AG04449 (cell line): ENCODE data around the gene PRDM16.

Source experiments
- CTCF ChIA-PET: fragments of 350-600 bp; formaldehyde crosslinking; extraction: SDS; loops from one replicate; lab custom pipeline; 2021; ENCODE audit warnings: antibody characterized with exemption; lab: Yijun Ruan, JAX
- POLR2A ChIA-PET: fragments of 400-600, 350-600 bp; formaldehyde crosslinking; extraction: SDS; loops from one replicate; lab custom pipeline; 2020; ENCODE audit warnings: antibody characterized with exemption, inconsistent platforms; lab: Yijun Ruan, JAX
- DNase-seq: peaks from one replicate; pipeline ENCODE4 v3.0.0-alpha.2; 2010; ENCODE audit warnings: low read depth, low spot score
- H3K4me3 ChIP-seq: 2 replicates; pipeline ENCODE4 v1.5.1; 2011; ENCODE audit warnings: low read depth, mild to moderate bottlenecking, control low read depth, low read length
- CTCF ChIP-seq: IDR thresholded peaks from one replicate; pipeline ENCODE4 v1.5.1; 2011; ENCODE audit warnings: mild to moderate bottlenecking, moderate library complexity, low read length, control low read depth, inconsistent platforms; ENCODE audit not compliant: insufficient read depth; ENCODE audit errors: missing control alignments

PRDM16 gene

DNA sequence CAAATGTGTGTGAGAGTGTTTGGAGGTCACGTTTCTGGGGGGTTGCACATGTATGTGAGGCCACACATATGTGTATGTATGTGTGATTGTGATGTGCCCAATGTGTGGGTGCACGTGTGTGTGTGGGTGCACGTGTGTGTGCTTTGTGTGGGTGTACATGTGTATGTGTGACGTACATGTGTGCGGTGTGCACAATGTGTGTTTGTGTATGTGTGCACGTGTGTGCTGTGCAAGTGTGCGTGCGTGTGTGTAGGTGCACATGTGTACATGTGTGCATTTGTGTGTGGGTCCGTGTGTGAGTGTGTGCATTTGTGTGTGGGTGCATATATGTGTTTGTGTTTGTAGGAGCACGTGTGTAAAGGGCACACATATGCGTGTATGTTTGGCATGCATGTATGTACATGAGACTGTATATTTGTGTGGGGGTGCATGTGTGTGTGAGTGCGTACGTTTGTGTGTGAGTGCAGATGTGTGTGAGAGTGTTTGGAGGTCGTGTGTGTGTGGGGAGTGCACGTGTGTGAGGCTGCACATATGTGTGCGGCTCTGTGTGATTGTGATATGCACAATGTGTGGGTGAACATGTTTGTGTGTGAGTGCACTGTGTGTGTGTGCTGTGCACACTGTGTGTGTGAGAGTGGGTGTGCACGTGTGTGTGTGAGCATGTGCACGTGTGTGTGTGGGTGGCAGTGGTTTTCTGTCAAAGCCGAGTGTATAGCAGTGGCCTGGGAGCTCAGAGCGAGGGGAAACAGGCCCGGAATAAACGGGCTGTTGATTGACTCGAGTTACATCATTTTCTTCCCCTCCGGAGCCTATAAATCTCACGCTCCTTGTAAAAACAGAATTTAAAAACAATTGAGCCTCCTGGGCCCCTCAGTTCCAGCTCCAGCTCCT, 252.8 kb downstream of the PRDM16 start:
- no peak for TF ChIP-seq CTCF
- ChIA-PET POLR2A (no interaction called here), CTCF (interaction anchor here (0.9 kb wide), 2 partner anchors 11 kb away, joined by 3 read pairs; no protein-coding TSS in a partner anchor)
- no peak for DNase-seq
- no peak overlapping the region for H3K4me3 ChIP-seq

DNA sequence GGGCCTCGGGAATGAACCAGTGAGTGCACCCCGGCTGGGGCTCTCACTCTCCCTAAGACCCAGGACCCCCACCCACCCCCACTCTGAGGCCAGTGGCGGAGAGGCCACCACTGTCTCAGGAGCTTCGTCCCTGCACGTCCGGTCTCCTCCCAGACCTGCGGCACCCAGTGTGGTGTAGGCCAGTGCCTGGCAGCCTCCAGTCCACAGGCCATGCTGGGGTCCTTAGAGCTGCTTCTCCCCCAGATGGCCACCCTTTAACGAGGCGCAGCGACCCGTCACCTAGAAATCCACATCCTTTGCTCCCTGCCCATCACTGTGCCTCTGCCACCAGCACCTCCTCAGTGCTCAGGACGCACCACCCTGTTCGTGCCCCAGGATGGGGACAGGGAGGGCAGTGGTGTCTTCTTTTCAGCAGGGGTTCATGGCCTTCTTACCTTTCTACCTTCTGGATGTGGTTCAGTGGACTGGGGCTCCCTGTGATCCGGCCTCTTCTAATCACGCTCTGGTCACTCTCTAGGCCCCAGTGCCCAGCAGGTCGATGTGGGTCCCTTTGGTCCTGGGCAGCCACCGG, 253.5 kb downstream of the PRDM16 start:
- DNase-seq = no peak
- ChIA-PET POLR2A (no interaction called here), CTCF (interaction anchor here (0.9 kb wide), 1 partner anchor 11 kb away, joined by 3 read pairs; no protein-coding TSS in a partner anchor)
- no peak for TF ChIP-seq CTCF
- no peak overlapping the region for H3K4me3 ChIP-seq

- no peak for DNase-seq
- no peak for TF ChIP-seq CTCF
- POLR2A ChIA-PET = no interaction called here
- CTCF ChIA-PET = interaction anchor here (0.9 to 1.2 kb wide), 2 partner anchors 8 to 12 kb away, joined by 3 read pairs; no protein-coding TSS in a partner anchor
- H3K4me3 ChIP-seq = no peak overlapping the region
Observed at GRCh38 chr1:3323021-3323795, 254.2 kb downstream of the PRDM16 start.

DNA sequence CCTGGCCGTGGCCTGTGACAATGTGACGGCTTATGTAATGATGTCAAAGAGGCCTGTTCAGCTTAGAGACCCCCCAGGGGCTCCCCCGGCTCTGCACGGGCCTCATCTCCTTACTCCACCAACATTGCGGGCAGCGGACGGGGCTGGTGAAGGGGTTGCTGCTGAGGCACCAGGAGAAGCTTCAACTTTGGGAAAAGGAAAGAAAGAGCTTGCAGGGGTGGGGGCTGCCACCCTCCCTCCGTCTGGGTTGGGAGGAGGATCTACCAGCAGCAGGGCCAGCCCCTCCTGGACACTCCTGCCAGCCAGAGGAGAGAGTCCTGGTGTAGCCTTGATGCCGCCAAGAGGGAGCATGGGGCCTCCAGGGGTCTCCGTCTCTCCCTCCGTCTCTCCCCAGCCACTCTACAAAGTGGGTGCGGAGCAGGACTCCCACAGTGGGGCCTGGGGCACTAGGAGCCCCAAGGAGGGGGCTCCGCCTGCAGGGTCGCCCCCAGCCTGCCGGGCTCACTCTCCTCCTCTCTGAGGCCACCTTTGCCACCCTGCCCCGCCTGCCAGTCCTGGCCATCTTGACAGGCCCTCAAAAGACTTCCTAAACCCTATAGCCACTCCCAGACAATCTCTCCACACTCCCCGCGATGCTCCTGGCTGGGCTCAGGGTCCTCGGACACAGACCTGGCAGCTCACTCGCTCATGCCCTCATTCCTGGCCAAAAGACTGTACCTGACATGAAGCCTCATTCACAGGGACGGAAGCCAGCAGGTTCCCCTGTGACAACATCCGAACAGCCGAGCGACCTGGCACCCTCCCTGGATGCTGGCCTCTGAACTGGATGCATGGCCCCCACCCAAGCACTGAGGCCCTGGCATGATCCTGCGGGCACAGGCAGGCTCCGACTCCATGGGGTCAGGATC, 255.0 kb downstream of the PRDM16 start:
- no peak overlapping the region for H3K4me3 ChIP-seq
- CTCF ChIA-PET = interaction anchor here (1.2 kb wide), 1 partner anchor 9 kb away, joined by 3 read pairs; no protein-coding TSS in a partner anchor
- no peak for DNase-seq
- POLR2A ChIA-PET = no interaction called here
- no peak for TF ChIP-seq CTCF

DNA sequence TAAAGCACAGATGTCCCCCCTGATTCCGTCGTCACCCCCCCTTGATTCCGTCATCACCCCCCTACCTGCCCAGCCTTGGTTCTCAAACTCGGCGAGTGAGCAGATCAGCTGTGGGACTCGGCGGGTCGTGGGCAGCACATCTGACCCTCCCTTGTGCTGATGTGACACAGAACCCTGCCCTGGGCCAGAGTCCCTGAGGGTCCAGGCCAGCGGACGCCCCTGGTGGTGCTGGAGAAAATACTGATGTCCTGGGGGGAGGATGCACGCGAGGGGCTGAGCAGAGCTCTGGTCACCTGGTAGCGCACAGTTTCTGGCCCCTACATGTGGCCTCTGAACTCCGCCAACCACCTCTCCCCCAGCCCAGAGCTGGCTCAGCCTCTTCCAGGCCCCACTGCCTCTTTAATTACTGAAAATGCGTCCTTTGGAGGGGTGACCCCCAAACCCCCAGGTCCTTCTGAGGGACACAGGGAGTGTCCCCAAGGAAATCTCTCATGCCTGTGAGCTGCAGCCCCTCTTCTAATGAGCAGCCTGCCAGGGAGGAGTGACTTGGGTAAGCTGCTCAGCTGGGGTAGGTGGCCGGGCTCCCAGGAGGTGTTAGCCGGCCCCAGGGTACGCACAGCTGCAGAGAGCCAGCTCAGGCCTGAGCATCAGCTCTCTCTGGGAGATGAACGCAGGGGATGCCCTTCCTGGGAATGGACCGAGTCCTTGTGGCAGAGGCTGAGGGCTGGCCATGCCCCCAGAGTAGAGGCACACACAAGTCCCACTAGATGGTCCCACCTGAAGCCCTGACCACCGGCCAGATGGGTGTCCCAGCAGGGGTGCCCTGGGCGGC, 255.9 kb downstream of the PRDM16 start:
- ChIA-PET CTCF (no interaction called here), POLR2A (no interaction called here)
- no peak overlapping the region for H3K4me3 ChIP-seq
- TF ChIP-seq CTCF = no peak
- no peak for DNase-seq
